H1 (cell line): ENCODE results near the gene OR52N2. TPM values are rescaled to one million over a fixed set of nuclear protein-coding genes. Genes with fewer than 3 reads are reported as not detected.

ENCODE experiments used
- CTCF ChIA-PET: fragments of 300-600 bp; sonication (Branson Sonifier 250); formaldehyde crosslinking; loops from one replicate; lab custom pipeline; 2021; ENCODE audit not compliant: partially characterized antibody; lab: Charles Lee
- POLR2A ChIA-PET: fragments of 300-600 bp; sonication (Branson Sonifier 250); formaldehyde crosslinking; loops from one replicate; lab custom pipeline; 2021; ENCODE audit warnings: inconsistent platforms; ENCODE audit not compliant: partially characterized antibody; lab: Charles Lee
- DNase-seq, 2 experiments: peaks; one replicate each; pipeline versions ENCODE4 v3.0.0 to v3.0.0-alpha.2; 2010 to 2022; ENCODE audit warnings: low spot score in 2 of 2, low read depth in 1 of 2, mixed read lengths in 1 of 2
- FAIRE-seq: peaks from 2 replicates; lab custom pipeline; 2011; peaks lifted over from hg19 to GRCh38; lab: Jason Lieb, UNC
- H2AFZ ChIP-seq: 2 replicates; pipeline ENCODE4 v1.8.1; 2012; ENCODE audit warnings: low read length, inconsistent platforms
- H2AK5ac ChIP-seq: 2 replicates; pipeline ENCODE4 v1.6.1; 2013; ENCODE audit warnings: low read depth, low read length
- H2BK120ac ChIP-seq: replicated peaks from 2 replicates; pipeline ENCODE3; 2013; ENCODE audit warnings: low read depth, low read length, inconsistent platforms
- H2BK12ac ChIP-seq: 2 replicates; pipeline ENCODE4 v1.6.1; 2013; ENCODE audit warnings: low read depth, low read length
- H2BK15ac ChIP-seq: 2 replicates; pipeline ENCODE4 v1.6.1; 2013; ENCODE audit warnings: low read length
- H2BK20ac ChIP-seq: 2 replicates; pipeline ENCODE4 v1.6.1; 2013; ENCODE audit warnings: low read length
- H2BK5ac ChIP-seq: 2 replicates; pipeline ENCODE4 v1.6.1; 2013; ENCODE audit warnings: low read depth, low read length
- H3K14ac ChIP-seq: 2 replicates; pipeline ENCODE4 v1.6.1; 2013; ENCODE audit warnings: inconsistent platforms; ENCODE audit not compliant: insufficient read length
- H3K18ac ChIP-seq: 2 replicates; pipeline ENCODE4 v1.6.1; 2013; ENCODE audit warnings: low read length; ENCODE audit errors: extremely low read depth
- H3K23ac ChIP-seq: 2 replicates; pipeline ENCODE4 v1.6.1; 2013; ENCODE audit warnings: inconsistent platforms; ENCODE audit not compliant: insufficient read length
- H3K23me2 ChIP-seq: 2 replicates; pipeline ENCODE4 v1.6.1; 2013; ENCODE audit warnings: low read depth, low read length
- H3K27ac ChIP-seq: 2 replicates; pipeline ENCODE4 v1.6.1; 2011; ENCODE audit warnings: low read depth, low read length, inconsistent platforms
- H3K27me3 ChIP-seq, 4 experiments: replicated peaks in 1 of 4; 1 replicate in 1 of 4; 2 replicates in 3 of 4; pipeline versions ENCODE4 v1.6.1 to v1.8.1; 2011 to 2013; ENCODE audit warnings: low read length in 3 of 4, mild to moderate bottlenecking in 3 of 4, inconsistent platforms in 2 of 4, mixed read lengths in 2 of 4, moderate library complexity in 1 of 4; ENCODE audit not compliant: control insufficient read depth in 3 of 4, insufficient read depth in 3 of 4; ENCODE audit errors: extremely low read depth in 1 of 4
- H3K36me3 ChIP-seq, 4 experiments: 2 replicates each; pipeline versions ENCODE4 v1.6.1 to v1.8.1; 2011 to 2013; ENCODE audit warnings: mild to moderate bottlenecking in 4 of 4, low read length in 3 of 4, moderate library complexity in 2 of 4, control low read depth in 1 of 4, inconsistent platforms in 1 of 4; ENCODE audit not compliant: insufficient read depth in 4 of 4, control insufficient read depth in 2 of 4
- H3K4ac ChIP-seq: replicated peaks from 2 replicates; pipeline ENCODE3; 2013; ENCODE audit warnings: low read length, low read depth, mixed read lengths, inconsistent platforms; ENCODE audit not compliant: insufficient read length
- H3K4me1 ChIP-seq, 4 experiments: replicated peaks in 1 of 4; 1 replicate in 1 of 4; 2 replicates in 3 of 4; pipeline versions ENCODE4 v1.6.1 to v1.8.1; 2011 to 2013; ENCODE audit warnings: low read length in 3 of 4, inconsistent platforms in 2 of 4, mixed read lengths in 1 of 4; ENCODE audit not compliant: insufficient read depth in 4 of 4, control insufficient read depth in 3 of 4
- H3K4me2 ChIP-seq, 2 experiments: 2 replicates each; pipeline versions ENCODE4 v1.6.1 to v1.8.1; 2011 to 2013; ENCODE audit warnings: low read depth in 2 of 2, low read length in 2 of 2, control low read depth in 1 of 2, inconsistent platforms in 1 of 2, mild to moderate bottlenecking in 1 of 2; ENCODE audit not compliant: insufficient read depth in 1 of 2
- H3K4me3 ChIP-seq, 4 experiments: fragments of 200-600, 300-600 bp in 1 of 4; sonication (generic), shearing (Covaris generic), sonication (Bioruptor Twin) in 1 of 4; 2 replicates each; pipeline versions ENCODE4 v1.5.1 to v1.8.1; 2011 to 2016; ENCODE audit warnings: low read length in 4 of 4, low read depth in 3 of 4, control low read depth in 2 of 4, inconsistent platforms in 2 of 4, mild to moderate bottlenecking in 2 of 4, mixed read lengths in 1 of 4, moderate library complexity in 1 of 4; ENCODE audit not compliant: insufficient read depth in 2 of 4; ENCODE audit errors: extremely low read depth in 1 of 4
- H3K56ac ChIP-seq: replicated peaks from 2 replicates; pipeline ENCODE3; 2013; ENCODE audit warnings: low read depth, mild to moderate bottlenecking, mixed read lengths, low read length, inconsistent platforms; ENCODE audit not compliant: insufficient read length
- H3K79me1 ChIP-seq: 2 replicates; pipeline ENCODE4 v1.6.1; 2013; ENCODE audit warnings: low read depth, low read length, control low read depth
- H3K79me2 ChIP-seq, 2 experiments: 2 replicates each; pipeline versions ENCODE4 v1.6.1 to v1.8.1; 2012 to 2013; ENCODE audit warnings: low read length in 2 of 2, mild to moderate bottlenecking in 2 of 2, inconsistent platforms in 1 of 2; ENCODE audit not compliant: insufficient read depth in 2 of 2, control insufficient read depth in 1 of 2
- H3K9ac ChIP-seq, 4 experiments: replicated peaks in 1 of 4; 1 replicate in 1 of 4; 2 replicates in 3 of 4; pipeline versions ENCODE4 v1.6.1 to v1.8.1; 2011 to 2013; ENCODE audit warnings: low read depth in 3 of 4, low read length in 3 of 4, control low read depth in 2 of 4, mild to moderate bottlenecking in 2 of 4, moderate library complexity in 2 of 4, inconsistent platforms in 1 of 4; ENCODE audit errors: extremely low read depth in 1 of 4
- H3K9me3 ChIP-seq, 2 experiments: 2 replicates each; pipeline versions ENCODE4 v1.6.1 to v1.8.1; 2012 to 2013; ENCODE audit warnings: mild to moderate bottlenecking in 2 of 2, moderate library complexity in 2 of 2, control low read depth in 1 of 2, inconsistent platforms in 1 of 2, low read depth in 1 of 2, low read length in 1 of 2, mixed read lengths in 1 of 2; ENCODE audit not compliant: insufficient read depth in 2 of 2
- H4K20me1 ChIP-seq, 2 experiments: replicated peaks in 1 of 2; 2 replicates each; pipeline versions ENCODE3 to v1.8.1; 2011 to 2013; ENCODE audit warnings: inconsistent platforms in 2 of 2, low read length in 2 of 2, mild to moderate bottlenecking in 1 of 2; ENCODE audit not compliant: insufficient read depth in 2 of 2, control insufficient read depth in 1 of 2
- H4K5ac ChIP-seq: 2 replicates; pipeline ENCODE4 v1.6.1; 2013; ENCODE audit warnings: low read length, low read depth, mixed read lengths, inconsistent platforms; ENCODE audit not compliant: insufficient read length
- H4K8ac ChIP-seq: 2 replicates; pipeline ENCODE4 v1.8.0; 2013; ENCODE audit warnings: mild to moderate bottlenecking, moderate library complexity, low read length, inconsistent platforms; ENCODE audit not compliant: insufficient read depth; ENCODE audit errors: extremely low read depth
- H4K91ac ChIP-seq: replicated peaks from 2 replicates; pipeline ENCODE3; 2013; ENCODE audit warnings: low read length, mixed read lengths, inconsistent platforms; ENCODE audit not compliant: insufficient read length
- ASH2L ChIP-seq: fragments of 200-600, 300-600 bp; sonication (generic); IDR thresholded peaks from one replicate; pipeline ENCODE4 v1.7.1; 2017; ENCODE audit warnings: low read length
- CHD2 ChIP-seq: IDR thresholded peaks from 2 replicates; pipeline ENCODE4 v1.6.1; 2012; ENCODE audit warnings: low read length, improper control_type of control experiment
- EGR1 ChIP-seq: IDR thresholded peaks from 2 replicates; pipeline ENCODE4 v1.6.1; 2011; ENCODE audit warnings: low read depth, low read length, borderline replicate concordance
- EZH2 ChIP-seq: fragments of 200-600 bp; sonication (generic); IDR thresholded peaks from 2 replicates; pipeline ENCODE4 v1.7.1; 2012; ENCODE audit warnings: low read depth, mild to moderate bottlenecking, moderate library complexity, low read length, inconsistent platforms; ENCODE audit not compliant: severe bottlenecking
- GTF2F1 ChIP-seq: IDR thresholded peaks from 2 replicates; pipeline ENCODE4 v1.6.1; 2012; ENCODE audit warnings: low read depth, low read length, improper control_type of control experiment, borderline replicate concordance
- KDM1A ChIP-seq: fragments of 200-600, 300-600 bp; sonication (generic); IDR thresholded peaks from 2 replicates; pipeline ENCODE4 v1.7.1; 2016; ENCODE audit warnings: mild to moderate bottlenecking, low read length, borderline replicate concordance
- POLR2A ChIP-seq, 2 experiments: IDR thresholded peaks; 1 replicate in 1 of 2; 2 replicates in 1 of 2; pipeline ENCODE4 v1.6.1; 2011; ENCODE audit warnings: low read depth in 2 of 2, low read length in 2 of 2, mild to moderate bottlenecking in 2 of 2; ENCODE audit errors: control extremely low read depth in 1 of 2
- POU5F1 ChIP-seq: IDR thresholded peaks from 2 replicates; pipeline ENCODE4 v1.6.1; 2011; ENCODE audit warnings: low read depth, mild to moderate bottlenecking, low read length, moderate library complexity
- RBBP5 ChIP-seq: IDR thresholded peaks from 2 replicates; pipeline ENCODE4 v1.7.1; 2012; ENCODE audit warnings: low read depth, mild to moderate bottlenecking, inconsistent platforms, low read length, moderate library complexity, borderline replicate concordance
- RFX5 ChIP-seq: IDR thresholded peaks from 2 replicates; pipeline ENCODE4 v1.6.1; 2011; ENCODE audit warnings: low read depth, low read length, improper control_type of control experiment, borderline replicate concordance
- SIX5 ChIP-seq: IDR thresholded peaks from 2 replicates; pipeline ENCODE4 v1.6.1; 2011; ENCODE audit warnings: mild to moderate bottlenecking, low read depth, low read length
- SP1 ChIP-seq: IDR thresholded peaks from 2 replicates; pipeline ENCODE4 v1.6.1; 2011; ENCODE audit warnings: low read depth, low read length
- WGBS, 2 experiments: shearing (Covaris generic) in 1 of 2; methylation state at CpG; one replicate each; pipeline versions ENCODE4 v1.1.6 to v1.1.7; 2013 to 2015; ENCODE audit warnings: low lambda C conversion rate in 2 of 2, mixed read lengths in 2 of 2, inconsistent platforms in 1 of 2, low coverage in 1 of 2, missing lambda C conversion rate in 1 of 2; ENCODE audit not compliant: insufficient replicate concordance in 2 of 2, insufficient coverage in 1 of 2, insufficient read length in 1 of 2; ENCODE audit errors: extremely low coverage in 1 of 2, missing lambda C conversion rate in 1 of 2; 5-methylcytosine and 5-hydroxymethylcytosine counted together
- polyA plus RNA-seq, 7 experiments: library from polyadenylated mRNA; depleted of rRNA in 3 of 7; stranded (reverse) in 5 of 7; unstranded in 2 of 7; fragments of >200 nt in 5 of 7; fragments of 200-250 nt in 2 of 7; gene quantifications; 1 replicate in 5 of 7; 2 replicates in 1 of 7; 4 replicates in 1 of 7; pipeline versions ENCODE4 v1.2.1 to v1.2.3, GENCODE V29; 2011 to 2013; ENCODE audit warnings: missing spikeins in 2 of 7, mixed read lengths in 2 of 7
- total RNA-seq: library from RNA; stranded (reverse); fragmentation: NEBNext Ultra II Directional; extraction: Animal tissue kit (Norgen Biotek cat#: 25700); gene quantifications from 2 replicates; pipeline ENCODE4 v1.2.1, GENCODE V29; 2021

The OR52N2 gene
- total and polyA plus RNA-seq, 2 of the 8 experiments (the other 6 are each of a cell fraction or from before 2014, with no cell fraction given): 0.39 to 4.8 TPM

DNA sequence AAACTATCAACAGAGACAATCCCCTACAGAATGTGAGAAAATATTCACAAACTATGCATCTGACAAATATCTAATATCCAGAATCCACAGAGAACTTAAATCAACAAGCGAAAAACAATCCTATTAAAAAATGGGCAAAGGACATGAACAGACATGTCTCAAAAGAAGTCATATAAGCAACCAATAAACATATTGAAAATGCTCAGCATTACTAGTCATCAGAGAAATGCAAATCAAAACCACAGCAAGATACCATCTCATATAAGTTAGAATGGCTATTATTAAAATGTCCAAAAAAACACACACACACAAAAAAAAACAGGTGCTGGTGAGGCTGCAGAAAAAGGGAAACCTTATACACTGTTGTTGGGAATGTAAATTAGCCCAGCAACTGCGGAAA, 57.1 kb downstream of the OR52N2 start:
- no peak overlapping the region for H2AFZ ChIP-seq
- no peak overlapping the region for H3K4me3 ChIP-seq
- POLR2A ChIA-PET: no interaction called here
- TF ChIP-seq EZH2 (no peak), POU5F1 (no peak), SIX5 (no peak), RBBP5 (no peak), RFX5 (no peak), GTF2F1 (no peak), CHD2 (no peak), ASH2L (no peak), EGR1 (no peak), KDM1A (no peak), SP1 (no peak), POLR2A (IDR thresholded peaks at IDR 0.05; ENCODE audit: control extremely low read depth in 1 of 2, low read depth in 2 of 2, low read length in 2 of 2) (no peak)
- H3K36me3 ChIP-seq: no peaks in the 10 kb centered on the region
- no peak overlapping the region for H2BK5ac ChIP-seq
- H2BK12ac ChIP-seq: no peak overlapping the region
- no peak overlapping the region for H3K4me2 ChIP-seq
- H4K8ac ChIP-seq: no peak overlapping the region
- H3K18ac ChIP-seq: no peak overlapping the region
- H3K27me3 ChIP-seq: no peaks in the 10 kb centered on the region
- H3K9me3 ChIP-seq: no peaks in the 10 kb centered on the region
- no peak for FAIRE-seq
- H3K23ac ChIP-seq: no peak overlapping the region
- DNase-seq: no peak
- no peak overlapping the region for H4K91ac ChIP-seq
- H3K79me2 ChIP-seq: no peaks in the 10 kb centered on the region
- no peak overlapping the region for H2BK120ac ChIP-seq
- no peak overlapping the region for H2BK15ac ChIP-seq
- H4K5ac ChIP-seq: no peak overlapping the region
- H3K9ac ChIP-seq: no peak overlapping the region
- H3K14ac ChIP-seq: no peak overlapping the region
- H3K4ac ChIP-seq: no peak overlapping the region
- no peak overlapping the region for H2BK20ac ChIP-seq
- WGBS, 2 experiments: 88% methylated on average over 2 of the region's 2 CpGs; no CpG with 5 or more reads in 1 of the 2 experiments
- H4K20me1 ChIP-seq: no peaks in the 10 kb centered on the region
- H3K23me2 ChIP-seq: no peaks in the 10 kb centered on the region
- H2AK5ac ChIP-seq: no peak overlapping the region
- H3K27ac ChIP-seq: no peak overlapping the region
- CTCF ChIA-PET: no interaction called here
- H3K4me1 ChIP-seq: no peaks in the 10 kb centered on the region
- H3K79me1 ChIP-seq: no peaks in the 10 kb centered on the region
- H3K56ac ChIP-seq: no peak overlapping the region
